Measurements from ENCODE around the gene URB1.
"Not testable (repeated sequence)": the region's sequence is repeated elsewhere in the genome, so short reads cannot be mapped to it uniquely, and the experiment has no call there.

Gene URB1

DNA sequence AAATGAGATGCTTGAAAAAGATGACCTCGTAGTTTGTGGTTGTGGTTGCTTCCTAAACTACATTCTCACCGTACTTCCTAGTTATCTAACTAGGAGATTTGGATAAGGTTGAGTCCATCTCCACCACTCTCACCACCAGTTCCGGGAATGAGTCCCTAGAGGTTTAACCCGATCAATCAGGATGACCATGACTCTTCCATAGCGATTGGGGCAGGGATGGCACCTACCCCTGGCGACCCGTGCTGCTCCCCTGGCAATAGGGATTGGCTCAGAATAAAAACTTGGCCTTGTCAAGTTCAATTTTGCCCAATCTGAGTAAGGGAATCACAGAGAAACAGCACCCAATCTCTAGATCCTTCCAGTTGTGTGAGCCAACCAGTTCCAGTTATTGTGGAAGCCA lies 111.3 kb downstream of the URB1 start:
- DNase-seq = no peak

GRCh38 chr21:32279377-32279680 lies 113.5 kb downstream of the URB1 start:
- DNase-seq = no peak

DNA sequence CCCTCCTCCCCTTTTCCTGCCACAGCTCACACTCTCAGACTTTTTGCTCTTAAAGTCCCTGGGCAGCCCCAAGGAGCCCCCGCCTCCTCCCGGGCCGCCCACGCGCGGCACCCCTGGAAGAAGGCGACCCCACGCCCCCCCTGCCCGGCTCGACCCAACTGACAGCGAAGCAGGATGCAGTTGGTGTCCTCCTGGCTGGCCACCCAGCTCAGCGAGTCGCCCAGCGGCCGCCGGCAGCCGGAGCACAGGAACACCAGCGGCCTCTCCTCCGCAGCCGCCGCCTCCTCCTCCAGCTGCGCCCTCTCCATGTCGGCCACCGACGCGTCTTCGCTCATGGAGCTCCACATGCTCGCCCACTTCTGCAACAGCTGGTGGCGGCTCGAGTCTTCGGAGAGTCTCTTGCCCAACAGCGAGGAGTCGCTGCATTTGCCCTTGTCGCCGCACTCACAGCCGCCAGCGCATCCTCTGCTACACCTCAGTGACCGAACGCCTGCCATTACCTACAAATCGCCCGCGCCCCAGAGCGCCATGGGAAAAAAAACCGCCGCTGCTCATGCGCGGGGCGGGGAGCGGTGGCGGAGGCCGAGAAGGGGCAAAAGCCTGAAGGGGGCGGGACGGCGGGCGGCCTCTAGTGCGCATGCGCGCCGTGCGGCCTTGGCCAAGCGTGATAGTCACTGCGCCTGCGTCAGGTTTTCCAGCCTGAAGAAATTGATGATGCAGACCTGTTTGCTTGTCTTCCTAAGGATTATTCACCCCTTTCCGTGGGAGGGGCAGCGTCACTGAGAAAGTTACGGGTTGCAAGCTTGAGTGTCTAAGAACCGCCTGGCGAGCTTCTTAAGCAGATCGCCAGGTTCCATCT lies 114.1 kb downstream of the URB1 start, which contains the start of gene MIS18A:
Gene MIS18A (minus strand): TSS at position 532 of the 859 bp plus-strand sequence. CDS start 35 bp downstream, at position 497.
- DNase-seq = peak; percentile 100

GRCh38 chr21:32278103-32278502 lies 114.7 kb downstream of the URB1 start:
- no peak for DNase-seq

DNA sequence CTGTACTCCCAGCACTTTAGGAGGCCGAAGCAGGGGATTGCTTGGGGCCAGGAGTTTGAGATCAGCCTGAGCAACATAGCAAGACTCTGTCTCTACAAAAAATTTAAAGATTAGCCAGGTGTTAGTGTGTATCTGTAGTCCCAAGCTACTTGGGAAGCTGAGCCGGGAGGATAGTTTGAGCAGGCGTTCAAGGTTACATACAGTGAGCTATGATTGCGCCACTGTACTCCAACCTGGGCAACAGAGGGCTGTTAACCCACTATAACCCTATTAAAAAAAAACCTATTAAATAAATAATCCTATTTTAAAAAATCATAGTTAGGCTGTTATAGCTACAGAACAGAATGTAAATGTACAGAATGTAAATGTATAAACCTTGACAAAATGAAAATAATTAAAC lies 116.1 kb downstream of the URB1 start:
- DNase-seq = no peak

DNA sequence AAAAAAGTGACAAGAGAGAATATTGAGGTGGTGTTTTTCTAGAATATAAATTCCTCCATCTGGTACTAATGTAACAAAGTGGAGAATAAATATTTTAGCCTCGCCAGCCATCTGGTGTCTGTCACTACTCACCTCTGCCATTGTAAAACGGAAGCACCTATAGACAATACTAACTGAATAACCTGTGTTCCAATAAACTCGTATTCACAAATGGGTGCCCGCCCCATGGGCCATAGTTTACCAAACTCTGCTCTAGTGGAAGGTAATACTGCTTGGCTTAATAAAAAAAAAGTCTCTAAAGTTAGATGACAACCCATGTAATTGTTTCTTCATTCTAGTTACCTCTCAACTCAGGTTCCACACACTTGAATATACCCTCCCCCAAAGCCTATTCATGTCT lies 122.1 kb downstream of the URB1 start:
- DNase-seq = no peak

GRCh38 chr21:32265321-32265720 lies 127.5 kb downstream of the URB1 start:
- DNase-seq = not testable (repeated sequence)

GRCh38 chr21:32261929-32262328 lies 130.9 kb downstream of the URB1 start:
- DNase-seq = no peak
